ENCODE results near the gene CYP2B6.
"Not testable (repeated sequence)": the region's sequence is repeated elsewhere in the genome, so short reads cannot be mapped to it uniquely, and the experiment has no call there.

The CYP2B6 gene

GRCh38 chr19:41031916-41032315 is 40.8 kb downstream of the CYP2B6 start:
- no peak for DNase-seq (ENCODE audit: low read depth in 2 of 2)

GRCh38 chr19:41033324-41033723 is 42.2 kb downstream of the CYP2B6 start:
- not testable (repeated sequence) for DNase-seq (ENCODE audit: low read depth in 2 of 2)

- no peak for DNase-seq (ENCODE audit: low read depth in 2 of 2)
These were observed 48.7 kb downstream of the CYP2B6 start for GRCh38 chr19:41039806-41040205.

GRCh38 chr19:41045095-41045494 is 54.0 kb downstream of the CYP2B6 start:
- not testable (repeated sequence) for DNase-seq (ENCODE audit: low read depth in 2 of 2)

- no peak for DNase-seq (ENCODE audit: low read depth in 2 of 2)
These were observed 59.3 kb downstream of the CYP2B6 start for GRCh38 chr19:41050426-41050825.

- not testable (repeated sequence) for DNase-seq (ENCODE audit: low read depth in 2 of 2)
These were observed 61.1 kb downstream of the CYP2B6 start for GRCh38 chr19:41052162-41052561.

- DNase-seq (ENCODE audit: low read depth in 2 of 2), result not testable (repeated sequence)
These were observed 62.2 kb downstream of the CYP2B6 start for GRCh38 chr19:41053331-41053730.

- no peak for DNase-seq (ENCODE audit: low read depth in 2 of 2)
These were observed 74.0 kb downstream of the CYP2B6 start for GRCh38 chr19:41064974-41065569.
